Neural progenitor cell (in vitro differentiated cells): ENCODE measurements around the gene CEACAM7. TPM values are rescaled to one million over a fixed set of nuclear protein-coding genes. Genes with fewer than 3 reads are reported as not detected.

Experiments used
- DNase-seq: peaks from one replicate; pipeline ENCODE4 v3.0.0-alpha.2; 2016; ENCODE audit warnings: low spot score
- H2AFZ ChIP-seq: fragments of 200-600 bp; sonication (generic); replicated peaks from 2 replicates; pipeline ENCODE4 v1.6.1; 2016; ENCODE audit warnings: antibody characterized with exemption
- H3F3A ChIP-seq: fragments of 200-600 bp; sonication (generic); 2 replicates; pipeline ENCODE4 v1.6.1; 2016; ENCODE audit warnings: antibody characterized with exemption, low read depth
- H3K27ac ChIP-seq: fragments of 200-600 bp; sonication (generic); 2 replicates; pipeline ENCODE4 v1.5.1; 2016; ENCODE audit warnings: mild to moderate bottlenecking
- H3K27me3 ChIP-seq: fragments of 200-600 bp; sonication (generic); 2 replicates; pipeline ENCODE4 v1.6.1; 2016; ENCODE audit warnings: mild to moderate bottlenecking, moderate library complexity
- H3K36me3 ChIP-seq: fragments of 200-600 bp; sonication (generic); 2 replicates; pipeline ENCODE4 v1.5.1; 2016
- H3K4me1 ChIP-seq: fragments of 200-600 bp; sonication (generic); 2 replicates; pipeline ENCODE4 v1.6.1; 2016; ENCODE audit warnings: mixed run types
- H3K4me2 ChIP-seq: fragments of 200-600 bp; sonication (generic); 2 replicates; pipeline ENCODE4 v1.6.1; 2016
- H3K4me3 ChIP-seq: fragments of 200-600 bp; sonication (generic); 2 replicates; pipeline ENCODE4 v1.5.1; 2016
- H3K79me2 ChIP-seq: fragments of 200-600 bp; sonication (generic); 2 replicates; pipeline ENCODE4 v1.6.1; 2016; ENCODE audit warnings: low read depth
- H3K9ac ChIP-seq: fragments of 200-600 bp; sonication (generic); 2 replicates; pipeline ENCODE4 v1.6.1; 2016
- H3K9me3 ChIP-seq: fragments of 200-600 bp; sonication (generic); 2 replicates; pipeline ENCODE4 v1.5.1; 2016; ENCODE audit warnings: low read depth
- H4K20me1 ChIP-seq: fragments of 200-600 bp; sonication (generic); 2 replicates; pipeline ENCODE4 v1.6.1; 2016; ENCODE audit warnings: low read depth
- H3K27ac Mint-ChIP-seq: 3 replicates; pipeline ENCODE4 v1.8.0; 2021; ENCODE audit warnings: mixed read lengths
- H3K27me3 Mint-ChIP-seq: 2 replicates; pipeline ENCODE4 v1.8.0; 2022; ENCODE audit warnings: low read depth, mild to moderate bottlenecking, inconsistent platforms, moderate library complexity, mixed read lengths; ENCODE audit not compliant: insufficient read depth
- H3K36me3 Mint-ChIP-seq: 3 replicates; pipeline ENCODE4 v1.8.0; 2021; ENCODE audit warnings: mixed read lengths
- H3K4me1 Mint-ChIP-seq: 3 replicates; pipeline ENCODE4 v1.8.0; 2021; ENCODE audit warnings: mixed read lengths
- H3K4me3 Mint-ChIP-seq: 3 replicates; pipeline ENCODE4 v1.8.0; 2021; ENCODE audit warnings: mild to moderate bottlenecking, moderate library complexity, mixed read lengths
- H3K9me3 Mint-ChIP-seq: 3 replicates; pipeline ENCODE4 v1.8.0; 2020; ENCODE audit warnings: mixed read lengths
- CTCF ChIP-seq: fragments of 200-600 bp; sonication (generic); IDR thresholded peaks from 2 replicates; pipeline ENCODE4 v1.5.1; 2017; ENCODE audit warnings: antibody characterized with exemption, mild to moderate bottlenecking
- EZH2 ChIP-seq: fragments of 200-600 bp; sonication (generic); IDR thresholded peaks from 2 replicates; pipeline ENCODE4 v1.6.1; 2017; ENCODE audit warnings: antibody characterized with exemption, mild to moderate bottlenecking, moderate library complexity
- EZH2phosphoT487 ChIP-seq: fragments of 200-600 bp; sonication (generic); IDR thresholded peaks from 2 replicates; pipeline ENCODE4 v1.6.1; 2017; ENCODE audit warnings: antibody characterized with exemption
- total RNA-seq: library from RNA; depleted of rRNA; stranded (reverse); fragments of >200 nt; gene quantifications from 2 replicates; pipeline ENCODE4 v1.2.3, GENCODE V29; 2015; ENCODE audit warnings: low replicate concordance

Gene CEACAM7
- total RNA-seq, 1 donor from 2014 or later, result not detected

GRCh38 chr19:41706741-41707501, 18.9 kb upstream of the CEACAM7 start:
- Histone ChIP-seq H3K4me1 (no peaks in the 10 kb centered on the region), H3F3A (no peaks in the 10 kb centered on the region), H3K9ac (no peak overlapping the region), H4K20me1 (no peaks in the 10 kb centered on the region), H3K79me2 (no peaks in the 10 kb centered on the region), H3K4me2 (no peak overlapping the region), H3K27ac (no peak overlapping the region), H2AFZ (no peak overlapping the region), H3K4me3 (no peak overlapping the region), H3K9me3 (no peaks in the 10 kb centered on the region), H3K27me3 (no peaks in the 10 kb centered on the region), H3K36me3 (no peaks in the 10 kb centered on the region)
- Mint-ChIP-seq H3K27me3 (peaks cover 15% of the 10 kb centered on the region), H3K4me1 (no peaks in the 10 kb centered on the region), H3K9me3 (peaks cover 3% of the 10 kb centered on the region), H3K4me3 (no peak overlapping the region), H3K36me3 (no peaks in the 10 kb centered on the region), H3K27ac (no peak overlapping the region)
- TF ChIP-seq EZH2phosphoT487 (no peak), CTCF (peak; percentile 38)
- DNase-seq, result peak; percentile 12

GRCh38 chr19:41705393-41706174, 17.5 kb upstream of the CEACAM7 start:
- Histone ChIP-seq H3K79me2 (no peaks in the 10 kb centered on the region), H2AFZ (no peak overlapping the region), H3K4me1 (no peaks in the 10 kb centered on the region), H3K9me3 (no peaks in the 10 kb centered on the region), H3K4me3 (no peak overlapping the region), H3F3A (no peaks in the 10 kb centered on the region), H3K27me3 (no peaks in the 10 kb centered on the region), H3K27ac (no peak overlapping the region), H4K20me1 (no peaks in the 10 kb centered on the region), H3K4me2 (no peak overlapping the region), H3K9ac (no peak overlapping the region), H3K36me3 (no peaks in the 10 kb centered on the region)
- Mint-ChIP-seq H3K36me3 (no peaks in the 10 kb centered on the region), H3K9me3 (peaks cover 3% of the 10 kb centered on the region), H3K4me1 (no peaks in the 10 kb centered on the region), H3K27ac (no peak overlapping the region), H3K4me3 (no peak overlapping the region), H3K27me3 (peaks cover 15% of the 10 kb centered on the region)
- no peak for TF ChIP-seq CTCF
- TF ChIP-seq EZH2, result no peak
- no peak for TF ChIP-seq EZH2phosphoT487
- peak; percentile 16 for DNase-seq

- H3K79me2 ChIP-seq, result no peaks in the 10 kb centered on the region
- H3K9me3 ChIP-seq, result no peaks in the 10 kb centered on the region
- H3F3A ChIP-seq, result no peaks in the 10 kb centered on the region
- Mint-ChIP-seq H3K27ac (no peak overlapping the region), H3K9me3 (peaks cover 9% of the 10 kb centered on the region), H3K36me3 (no peaks in the 10 kb centered on the region), H3K4me1 (no peaks in the 10 kb centered on the region), H3K27me3 (peaks cover 15% of the 10 kb centered on the region), H3K4me3 (no peak overlapping the region)
- H3K4me3 ChIP-seq, result no peak overlapping the region
- H3K27ac ChIP-seq, result no peak overlapping the region
- no peak overlapping the region for H3K4me2 ChIP-seq
- no peaks in the 10 kb centered on the region for H3K36me3 ChIP-seq
- no peaks in the 10 kb centered on the region for H4K20me1 ChIP-seq
- H3K9ac ChIP-seq, result no peak overlapping the region
- no peaks in the 10 kb centered on the region for H3K27me3 ChIP-seq
- DNase-seq, result no peak
- no peak overlapping the region for H2AFZ ChIP-seq
- TF ChIP-seq CTCF, result no peak
- no peak for TF ChIP-seq EZH2
- TF ChIP-seq EZH2phosphoT487, result no peak
- H3K4me1 ChIP-seq, result no peaks in the 10 kb centered on the region
These were observed 15.7 kb upstream of the CEACAM7 start for GRCh38 chr19:41703602-41704293.
